Aorta (tissue), 4 donors: Measurements from ENCODE around the gene PCDHAC2. TPM values are rescaled to one million over a fixed set of nuclear protein-coding genes. Genes with fewer than 3 reads are reported as not detected.

Experiments
- polyA plus RNA-seq, 2 donors: library from polyadenylated mRNA; stranded (reverse); fragments of 200-250 nt; gene quantifications; one replicate each; pipeline ENCODE4 v1.2.3, GENCODE V29; 2013
- total RNA-seq, 2 donors: library from RNA; stranded (reverse); fragmentation: NEBNext Ultra II Directional; extraction: Animal tissue kit (Norgen Biotek cat#: 25700); gene quantifications; one replicate each; pipeline ENCODE4 v1.2.1, GENCODE V29; 2021
- donor health status: healthy with polysubstance abuse.
- donor health status: Bipolar disorder and iron deficiency.
- donor health status: DM: no; HTN: no; CAD: no.
- donor health status: DM: yes; HTN: yes; CAD: no.

Gene PCDHAC2
- total and polyA plus RNA-seq, 4 donors = 0.25 to 1.9 (median 0.96) TPM

Other genes with a start within 250 kb of the PCDHAC2 start
- gene PCDHA1, start 180.3 kb upstream of the PCDHAC2 start, total RNA-seq = not detected
- not detected for gene PCDHA1, start 180.3 kb upstream of the PCDHAC2 start, polyA plus RNA-seq
- gene PCDHA2, start 171.6 kb upstream of the PCDHAC2 start, total RNA-seq = under 1 TPM; 0.13 to 0.24 TPM
- not detected for gene PCDHA2, start 171.6 kb upstream of the PCDHAC2 start, polyA plus RNA-seq
- under 1 TPM; 0.33 to 0.36 TPM for gene PCDHA3, start 165.4 kb upstream of the PCDHAC2 start, total RNA-seq
- gene PCDHA3, start 165.4 kb upstream of the PCDHAC2 start, polyA plus RNA-seq = under 1 TPM; 0.25 to 0.38 TPM
- gene PCDHA4, start 159.4 kb upstream of the PCDHAC2 start, total RNA-seq = under 1 TPM; 0.78 to 0.90 TPM
- gene PCDHA4, start 159.4 kb upstream of the PCDHAC2 start, polyA plus RNA-seq = under 1 TPM in 1 of 2 donors, not detected in 1; 0.05 TPM
- under 1 TPM; 0.24 to 0.26 TPM for gene PCDHA5, start 144.9 kb upstream of the PCDHAC2 start, total RNA-seq
- under 1 TPM in 1 of 2 donors, not detected in 1; 0.08 TPM for gene PCDHA5, start 144.9 kb upstream of the PCDHAC2 start, polyA plus RNA-seq
- gene PCDHA6, start 138.5 kb upstream of the PCDHAC2 start, total RNA-seq = under 1 TPM; 0.36 to 0.45 TPM
- gene PCDHA6, start 138.5 kb upstream of the PCDHAC2 start, polyA plus RNA-seq = under 1 TPM in 1 of 2 donors, not detected in 1; 0.64 TPM
- gene PCDHA7, start 132.2 kb upstream of the PCDHAC2 start, total RNA-seq = under 1 TPM; 0.32 to 0.57 TPM
- gene PCDHA7, start 132.2 kb upstream of the PCDHAC2 start, polyA plus RNA-seq = under 1 TPM in 1 of 2 donors, not detected in 1; 0.13 TPM
- gene PCDHA8, start 125.3 kb upstream of the PCDHAC2 start, total RNA-seq = under 1 TPM; 0.16 to 0.36 TPM
- gene PCDHA8, start 125.3 kb upstream of the PCDHAC2 start, polyA plus RNA-seq = not detected
- gene PCDHA9, start 118.1 kb upstream of the PCDHAC2 start, total RNA-seq = under 1 TPM; 0.13 to 0.36 TPM
- gene PCDHA9, start 118.1 kb upstream of the PCDHAC2 start, polyA plus RNA-seq = not detected
- gene PCDHA10, start 110.6 kb upstream of the PCDHAC2 start, total RNA-seq = under 1 TPM; 0.65 to 0.69 TPM
- gene PCDHA10, start 110.6 kb upstream of the PCDHAC2 start, polyA plus RNA-seq = under 1 TPM in 1 of 2 donors, not detected in 1; 0.03 TPM
- under 1 TPM; 0.19 to 0.27 TPM for gene PCDHA11, start 97.5 kb upstream of the PCDHAC2 start, total RNA-seq
- gene PCDHA11, start 97.5 kb upstream of the PCDHAC2 start, polyA plus RNA-seq = not detected
- under 1 TPM in 1 of 2 donors, not detected in 1; 0.57 TPM for gene PCDHA12, start 91.2 kb upstream of the PCDHAC2 start, total RNA-seq
- gene PCDHA12, start 91.2 kb upstream of the PCDHAC2 start, polyA plus RNA-seq = under 1 TPM in 1 of 2 donors, not detected in 1; 0.05 TPM
- under 1 TPM; 0.15 to 0.16 TPM for gene PCDHA13, start 84.4 kb upstream of the PCDHAC2 start, total RNA-seq
- gene PCDHA13, start 84.4 kb upstream of the PCDHAC2 start, polyA plus RNA-seq = not detected
- under 1 TPM; 0.15 to 0.36 TPM for gene PCDHAC1, start 40.2 kb upstream of the PCDHAC2 start, total RNA-seq
- gene PCDHAC1, start 40.2 kb upstream of the PCDHAC2 start, polyA plus RNA-seq = not detected
- gene PCDHB1, start 84.9 kb downstream of the PCDHAC2 start, total RNA-seq = not detected
- gene PCDHB1, start 84.9 kb downstream of the PCDHAC2 start, polyA plus RNA-seq = not detected
- 1 to 10 TPM; 3.1 to 4.1 TPM for gene PCDHB2, start 128.1 kb downstream of the PCDHAC2 start, total RNA-seq
- 1 to 10 TPM in 1 of 2 donors, under 1 TPM in 1; 0.50 to 2.6 TPM for gene PCDHB2, start 128.1 kb downstream of the PCDHAC2 start, polyA plus RNA-seq
- 1 to 10 TPM; 2.0 to 2.9 TPM for gene PCDHB3, start 134.0 kb downstream of the PCDHAC2 start, total RNA-seq
- 1 to 10 TPM in 1 of 2 donors, under 1 TPM in 1; 0.25 to 1.2 TPM for gene PCDHB3, start 134.0 kb downstream of the PCDHAC2 start, polyA plus RNA-seq
- 1 to 10 TPM; 6.2 to 9.1 TPM for gene PCDHB4, start 155.3 kb downstream of the PCDHAC2 start, total RNA-seq
- gene PCDHB4, start 155.3 kb downstream of the PCDHAC2 start, polyA plus RNA-seq = 1 to 10 TPM in 1 of 2 donors, under 1 TPM in 1; 0.88 to 5.8 TPM
- 1 to 10 TPM; 4.1 to 4.2 TPM for gene PCDHB5, start 168.7 kb downstream of the PCDHAC2 start, total RNA-seq
- gene PCDHB5, start 168.7 kb downstream of the PCDHAC2 start, polyA plus RNA-seq = 1 to 10 TPM in 1 of 2 donors, under 1 TPM in 1; 0.63 to 3.0 TPM
- gene PCDHB6, start 183.6 kb downstream of the PCDHAC2 start, total RNA-seq = 1 to 10 TPM; 1.9 to 2.7 TPM
- gene PCDHB6, start 183.6 kb downstream of the PCDHAC2 start, polyA plus RNA-seq = 1 to 10 TPM in 1 of 2 donors, under 1 TPM in 1; 0.63 to 2.6 TPM
- gene PCDHB7, start 206.2 kb downstream of the PCDHAC2 start, total RNA-seq = 1 to 10 TPM; 5.0 to 6.7 TPM
- gene PCDHB7, start 206.2 kb downstream of the PCDHAC2 start, polyA plus RNA-seq = 1 to 10 TPM; 2.3 to 5.5 TPM
- gene PCDHB8, start 211.3 kb downstream of the PCDHAC2 start, total RNA-seq = 1 to 10 TPM; 4.1 to 4.3 TPM
- under 1 TPM in 1 of 2 donors, not detected in 1; 0.77 TPM for gene PCDHB8, start 211.3 kb downstream of the PCDHAC2 start, polyA plus RNA-seq
- gene PCDHB16, start 215.9 kb downstream of the PCDHAC2 start, total RNA-seq = 1 to 10 TPM; 5.1 to 7.4 TPM
- gene PCDHB16, start 215.9 kb downstream of the PCDHAC2 start, polyA plus RNA-seq = 1 to 10 TPM in 1 of 2 donors, under 1 TPM in 1; 0.63 to 4.8 TPM
- gene PCDHB9, start 220.7 kb downstream of the PCDHAC2 start, total RNA-seq = 1 to 10 TPM; 3.0 to 3.8 TPM
- gene PCDHB9, start 220.7 kb downstream of the PCDHAC2 start, polyA plus RNA-seq = 1 to 10 TPM in 1 of 2 donors, under 1 TPM in 1; 0.25 to 2.1 TPM
- 1 to 10 TPM; 3.6 to 7.7 TPM for gene PCDHB10, start 225.9 kb downstream of the PCDHAC2 start, total RNA-seq
- gene PCDHB10, start 225.9 kb downstream of the PCDHAC2 start, polyA plus RNA-seq = 1 to 10 TPM in 1 of 2 donors, under 1 TPM in 1; 0.25 to 4.5 TPM
- gene PCDHB11, start 233.2 kb downstream of the PCDHAC2 start, total RNA-seq = 10 to 100 TPM in 1 of 2 donors, 1 to 10 TPM in 1; 8.1 to 15.3 TPM
- 1 to 10 TPM; 2.9 to 4.7 TPM for gene PCDHB11, start 233.2 kb downstream of the PCDHAC2 start, polyA plus RNA-seq
- gene PCDHB12, start 242.2 kb downstream of the PCDHAC2 start, total RNA-seq = 1 to 10 TPM; 5.7 to 6.7 TPM
- gene PCDHB12, start 242.2 kb downstream of the PCDHAC2 start, polyA plus RNA-seq = 1 to 10 TPM in 1 of 2 donors, under 1 TPM in 1; 0.75 to 2.9 TPM
- 1 to 10 TPM; 4.2 to 6.7 TPM for gene PCDHB13, start 247.4 kb downstream of the PCDHAC2 start, total RNA-seq
- 1 to 10 TPM in 1 of 2 donors, under 1 TPM in 1; 0.75 to 1.3 TPM for gene PCDHB13, start 247.4 kb downstream of the PCDHAC2 start, polyA plus RNA-seq